ENCODE results near the gene THSD8. TPM values are rescaled to one million over a fixed set of nuclear protein-coding genes. Genes with fewer than 3 reads are reported as not detected.

THSD8 gene
- total RNA-seq (2014; rRNA removed; shearing (Covaris generic)), result not detected in 2 replicates
- 10.8 and 12.5 TPM in 2 replicates for polyA plus RNA-seq (2016; fragmentation: Nextera tagmentation; extraction: Ambion mirVana)

DNA sequence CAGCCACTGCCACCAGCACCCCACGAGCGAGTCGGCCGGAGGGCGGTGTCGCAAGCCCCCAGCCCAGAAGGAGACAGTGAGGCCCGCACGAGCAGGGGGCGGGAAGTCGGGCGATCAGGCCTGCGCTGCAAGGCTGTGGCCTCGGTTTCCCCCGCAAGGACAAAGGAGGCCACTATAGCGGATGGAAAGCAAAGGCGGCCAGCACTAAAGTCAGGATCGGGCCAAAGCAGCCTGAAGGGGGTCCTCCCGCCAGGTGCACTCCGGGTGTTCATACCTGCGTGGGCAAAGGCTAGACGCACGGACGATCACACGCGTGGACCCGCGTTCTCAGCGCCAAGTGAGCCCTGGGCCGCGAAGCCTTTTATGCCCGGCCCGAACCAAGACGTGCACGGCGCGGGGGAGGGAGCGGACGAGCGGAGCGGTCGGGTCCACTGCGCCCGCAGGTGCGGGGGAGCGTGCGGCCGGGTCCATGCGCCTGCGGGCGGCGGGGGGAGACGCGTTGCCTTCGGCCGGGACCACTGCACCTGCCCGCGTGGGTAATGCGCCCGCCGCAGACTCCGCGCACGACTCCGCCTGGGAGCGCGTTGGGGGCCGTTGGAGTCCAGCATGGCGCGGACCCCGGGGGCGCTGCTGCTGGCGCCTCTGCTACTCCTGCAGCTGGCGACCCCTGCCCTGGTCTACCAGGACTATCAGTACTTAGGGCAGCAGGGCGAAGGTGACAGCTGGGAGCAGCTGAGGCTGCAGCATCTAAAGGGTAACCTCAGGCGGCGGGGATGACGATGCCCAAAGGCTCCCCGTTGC, at the start of gene THSD8, which contains the start of gene PRDX2:
Gene THSD8 (plus strand): TSS at position 604 of the 801 bp plus-strand sequence. CDS start 3 bp downstream, at position 607.
Gene PRDX2 (minus strand): TSS at position 335 of the 801 bp plus-strand sequence. CDS start 539 bp downstream, outside the sequence.
- H3K4me3 ChIP-seq, result peak within 1 kb of the TSS; percentile 83
- H4K20me1 ChIP-seq (ENCODE audit: insufficient read depth), result no peaks in the 10 kb centered on the region
- peak within 1 kb of the TSS; percentile 95 for H3K4me2 ChIP-seq (ENCODE audit: unreplicated experiment)
- peaks cover 1% of the 10 kb centered on the region; the same call in 1 of the 2 replicates for H3K79me2 ChIP-seq (ENCODE audit: insufficient read depth)
- peak within 1 kb of the TSS; percentile 83 for H3K9ac ChIP-seq
- H3K4me1 ChIP-seq (ENCODE audit: insufficient read depth), result no peaks in the 10 kb centered on the region
- no peak within 1 kb of the TSS for H3K27ac ChIP-seq
- 1% methylated on average over 62 to 66 of the region's 78 CpGs for WGBS, 2 experiments (ENCODE audit: low coverage in 1 of 2, low lambda C conversion rate in 2 of 2, missing lambda C conversion rate in 2 of 2)
- H3K36me3 ChIP-seq (ENCODE audit: low read depth), result no peaks in the 10 kb centered on the region
- 0 out of 2 replicates have a peak, but pooled peaks cover 13% of the 10 kb centered on the region for H3F3A ChIP-seq (ENCODE audit: insufficient read depth)
- peak within 1 kb of the TSS; percentile 92 for H2AFZ ChIP-seq
- H3K27me3 ChIP-seq (replicated peaks; ENCODE audit: insufficient read depth), result no peaks in the 10 kb centered on the region
- DNase-seq, result peak; percentile 86
- in situ Hi-C loops (cut with MboI), result no loop called here
- H3K9me2 ChIP-seq (ENCODE audit: insufficient read depth), result no peaks in the 10 kb centered on the region
- no peak for TF ChIP-seq EZH2 (IDR thresholded peaks at IDR 0.05; ENCODE audit: insufficient read depth, poor library complexity, severe bottlenecking)
- TF ChIP-seq EZH2phosphoT487 (IDR thresholded peaks at IDR 0.05; ENCODE audit: insufficient read depth, low read depth), result no peak
- no peaks in the 10 kb centered on the region for H3K9me3 ChIP-seq (ENCODE audit: low read depth)

DNA sequence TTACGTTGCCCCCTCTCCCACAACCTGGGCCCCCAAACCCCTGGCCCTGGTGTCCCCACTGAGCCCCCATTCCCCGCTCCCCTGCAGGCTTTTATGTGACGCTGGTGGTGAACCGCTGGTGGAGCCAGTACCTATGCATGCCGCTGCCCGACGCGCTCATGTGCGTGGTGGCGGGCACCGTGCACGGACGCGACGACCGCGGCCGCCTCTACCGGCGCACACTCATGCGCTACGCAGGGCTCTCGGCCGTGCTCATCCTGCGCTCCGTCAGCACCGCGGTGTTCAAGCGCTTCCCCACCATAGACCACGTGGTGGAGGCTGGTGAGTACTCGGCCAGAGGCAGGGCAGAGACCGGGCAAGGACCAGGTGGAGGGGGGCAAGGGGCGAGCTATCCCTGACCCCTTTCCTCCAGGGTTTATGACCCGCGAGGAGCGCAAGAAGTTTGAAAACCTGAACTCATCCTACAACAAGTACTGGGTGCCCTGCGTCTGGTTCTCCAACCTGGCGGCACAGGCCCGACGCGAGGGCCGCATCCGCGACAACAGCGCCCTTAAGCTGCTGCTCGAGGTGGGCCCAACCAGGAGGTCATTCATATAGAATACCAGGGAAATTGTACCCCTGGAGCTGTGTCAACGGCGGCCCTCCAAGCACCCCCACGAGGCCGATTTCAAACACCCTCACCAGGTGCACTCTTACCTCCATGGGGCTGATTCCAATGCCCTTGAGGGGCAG, 47.2 kb upstream of the THSD8 start:
- H3K79me2 ChIP-seq (ENCODE audit: insufficient read depth), result no peaks in the 10 kb centered on the region
- H3K4me2 ChIP-seq (ENCODE audit: unreplicated experiment), result no peak overlapping the region
- 0 out of 2 replicates have a peak, but pooled peaks cover 5% of the 10 kb centered on the region for H3K27me3 ChIP-seq (replicated peaks; ENCODE audit: insufficient read depth)
- H3K4me3 ChIP-seq, result no peak overlapping the region
- in situ Hi-C loops (cut with MboI), result no loop called here
- DNase-seq, result no peak
- 0 out of 2 replicates have a peak, but pooled peaks cover 4% of the 10 kb centered on the region for H3K4me1 ChIP-seq (ENCODE audit: insufficient read depth)
- H3F3A ChIP-seq (ENCODE audit: insufficient read depth), result peaks cover 12% of the 10 kb centered on the region
- H3K36me3 ChIP-seq (ENCODE audit: low read depth), result no peaks in the 10 kb centered on the region
- TF ChIP-seq EZH2phosphoT487 (IDR thresholded peaks at IDR 0.05; ENCODE audit: insufficient read depth, low read depth), result no peak
- no peak for TF ChIP-seq EZH2 (IDR thresholded peaks at IDR 0.05; ENCODE audit: insufficient read depth, poor library complexity, severe bottlenecking)
- H3K27ac ChIP-seq, result no peak overlapping the region
- no peaks in the 10 kb centered on the region for H3K9me2 ChIP-seq (ENCODE audit: insufficient read depth)
- no peaks in the 10 kb centered on the region for H3K9me3 ChIP-seq (ENCODE audit: low read depth)
- 74 to 75% methylated on average over 47 to 50 of the region's 50 CpGs for WGBS, 2 experiments (ENCODE audit: low coverage in 1 of 2, low lambda C conversion rate in 2 of 2, missing lambda C conversion rate in 2 of 2)
- H3K9ac ChIP-seq, result no peak overlapping the region
- no peak overlapping the region for H2AFZ ChIP-seq
- no peaks in the 10 kb centered on the region for H4K20me1 ChIP-seq (ENCODE audit: insufficient read depth)

DNA sequence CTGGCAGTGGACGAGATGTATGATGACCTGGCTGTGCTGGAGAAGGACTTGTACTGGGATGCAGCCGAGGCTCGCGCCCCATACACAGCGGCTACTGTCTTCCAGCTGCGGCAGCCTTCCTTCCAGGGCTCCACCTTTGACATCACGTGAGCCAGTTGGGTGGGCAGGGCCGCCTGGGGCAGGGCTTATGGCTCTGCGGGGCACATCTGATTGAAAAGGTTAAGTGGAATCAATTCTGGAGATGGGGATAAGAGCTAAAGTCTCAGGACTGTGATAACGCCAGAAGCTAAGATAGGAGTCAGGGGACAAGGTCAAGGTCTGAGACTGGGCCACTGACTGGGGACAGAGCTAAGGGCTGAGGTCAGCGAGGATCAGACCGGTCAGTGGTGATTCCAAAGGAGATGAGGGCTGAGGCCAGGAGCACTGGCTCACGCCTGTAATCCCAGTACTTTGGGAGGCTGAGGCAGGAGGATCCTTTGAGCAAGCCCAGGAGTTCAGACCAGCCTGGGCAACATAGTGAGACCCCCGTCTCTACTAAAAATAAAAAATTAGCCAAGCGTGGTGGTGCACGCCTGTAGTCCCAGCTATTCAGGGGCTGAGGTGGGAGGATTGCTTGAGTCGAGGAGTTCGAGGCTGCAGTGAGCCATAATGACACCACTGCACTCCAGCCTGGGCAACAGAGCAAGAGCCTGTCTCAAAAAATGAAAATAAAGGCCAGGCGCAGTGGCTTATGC, 45.6 kb upstream of the THSD8 start:
- H3F3A ChIP-seq (ENCODE audit: insufficient read depth), result peaks cover 12% of the 10 kb centered on the region
- TF ChIP-seq EZH2phosphoT487 (IDR thresholded peaks at IDR 0.05; ENCODE audit: insufficient read depth, low read depth) (no peak), EZH2 (IDR thresholded peaks at IDR 0.05; ENCODE audit: insufficient read depth, poor library complexity, severe bottlenecking) (no peak)
- no peaks in the 10 kb centered on the region for H3K9me2 ChIP-seq (ENCODE audit: insufficient read depth)
- H3K79me2 ChIP-seq (ENCODE audit: insufficient read depth), result no peaks in the 10 kb centered on the region
- H3K4me2 ChIP-seq (ENCODE audit: unreplicated experiment), result no peak overlapping the region
- no peak overlapping the region for H2AFZ ChIP-seq
- 0 out of 2 replicates have a peak, but pooled peaks cover 1% of the 10 kb centered on the region for H3K27me3 ChIP-seq (replicated peaks; ENCODE audit: insufficient read depth)
- no peak overlapping the region for H3K4me3 ChIP-seq
- in situ Hi-C loops (cut with MboI), result no loop called here
- WGBS, 2 experiments (ENCODE audit: low coverage in 1 of 2, low lambda C conversion rate in 2 of 2, missing lambda C conversion rate in 2 of 2), result 79 to 82% methylated on average over 19 of the region's 19 CpGs
- H3K4me1 ChIP-seq (ENCODE audit: insufficient read depth), result no peaks in the 10 kb centered on the region
- no peak overlapping the region for H3K27ac ChIP-seq
- no peak for DNase-seq
- no peaks in the 10 kb centered on the region for H3K36me3 ChIP-seq (ENCODE audit: low read depth)
- no peaks in the 10 kb centered on the region for H3K9me3 ChIP-seq (ENCODE audit: low read depth)
- H3K9ac ChIP-seq, result no peak overlapping the region
- no peaks in the 10 kb centered on the region for H4K20me1 ChIP-seq (ENCODE audit: insufficient read depth)

Data from GM23248 (cell line).